NCI-H82 treated with DMSO at 0.1 percent for 48 hours (cell line): ENCODE results near the gene PRR15.

Source experiments
- DNase-seq: peaks from one replicate; lab custom pipeline; 2025; ENCODE audit not compliant: unreplicated experiment; lab: John Stamatoyannopoulos, UW

The PRR15 gene

DNA sequence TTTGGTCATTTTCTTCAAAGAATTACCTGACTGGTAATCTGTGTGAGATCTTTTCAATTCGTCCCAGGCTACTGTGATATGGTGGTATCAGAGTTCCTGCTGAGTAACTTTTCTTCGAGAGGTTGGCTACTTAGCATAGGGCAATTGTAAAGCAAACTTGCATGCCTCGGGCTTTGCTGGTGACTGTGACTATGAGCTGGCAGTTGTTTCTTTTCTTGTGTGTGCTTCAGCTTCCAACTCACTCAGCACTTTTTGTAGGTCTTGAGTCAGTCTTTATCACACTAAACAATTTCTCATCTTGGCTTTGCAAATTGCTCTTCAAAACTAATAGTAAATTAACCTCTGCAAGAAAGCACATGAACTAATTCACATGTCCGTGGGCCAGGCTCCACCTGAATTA lies 44.3 kb downstream of the PRR15 start:
- no peak for DNase-seq

DNA sequence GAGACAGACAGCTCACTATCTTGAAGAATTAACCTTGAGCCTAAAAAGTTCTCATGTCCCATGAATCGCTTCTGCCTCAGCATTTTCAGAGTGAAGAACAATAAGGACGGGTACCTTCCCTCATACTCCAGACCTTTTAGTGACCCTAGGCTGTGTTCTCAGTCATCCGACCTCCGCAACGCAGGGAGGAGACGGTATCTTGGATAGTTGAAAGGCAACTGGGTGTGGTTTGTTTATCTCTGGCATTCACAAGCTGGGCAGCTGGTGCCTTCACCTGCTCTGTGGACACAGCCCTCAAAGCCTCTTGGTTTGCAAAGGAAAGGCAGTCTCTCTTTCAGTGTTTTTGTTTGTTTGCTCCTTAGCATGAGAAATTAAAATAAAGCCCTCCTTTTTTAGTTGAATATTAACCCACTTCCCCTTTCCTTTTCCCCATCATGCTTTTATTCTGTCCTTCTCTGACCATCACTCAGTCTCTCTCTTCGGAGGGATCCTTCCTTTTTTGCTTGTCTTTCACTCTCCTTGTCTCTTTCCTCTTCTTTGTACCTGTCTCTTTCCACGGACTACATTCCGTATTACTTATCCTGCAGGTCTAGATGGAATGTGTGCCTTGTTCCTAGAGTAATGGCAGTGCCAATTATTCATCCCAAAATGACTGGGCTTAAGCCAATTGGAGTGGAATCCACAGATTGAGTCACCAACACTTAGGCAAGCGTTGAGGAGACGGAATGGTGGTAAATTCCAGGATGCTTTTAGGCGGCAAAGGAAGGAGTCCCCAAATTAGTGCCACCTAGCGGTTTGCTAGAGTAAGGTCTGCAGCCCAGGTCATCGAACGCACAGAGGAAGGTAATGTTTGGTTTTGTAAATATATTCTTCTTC lies 45.8 kb downstream of the PRR15 start:
- no peak for DNase-seq

GRCh38 chr7:29610086-29610485 lies 46.5 kb downstream of the PRR15 start:
- no peak for DNase-seq

GRCh38 chr7:29611941-29612544 lies 48.4 kb downstream of the PRR15 start:
- no peak for DNase-seq

GRCh38 chr7:29612596-29612995 lies 49.0 kb downstream of the PRR15 start:
- DNase-seq, result no peak

DNA sequence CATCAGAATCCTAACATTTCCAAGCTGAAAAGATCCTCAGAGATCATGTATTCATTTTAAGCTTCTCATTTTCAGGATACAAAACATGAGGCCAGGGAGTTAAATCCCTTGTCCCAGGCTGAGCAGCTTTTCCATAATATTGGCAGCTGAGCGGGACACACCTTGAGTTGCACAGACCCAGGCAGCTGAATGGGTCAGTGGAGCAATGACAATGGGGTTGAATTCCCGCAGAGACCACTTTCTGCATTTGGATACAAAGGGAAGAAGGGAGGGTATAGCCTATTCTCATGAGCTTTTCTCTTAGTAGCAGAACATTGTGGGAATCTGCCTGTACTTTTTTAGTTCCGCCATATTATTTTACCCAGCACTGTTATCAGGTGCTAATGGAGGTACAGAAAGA lies 49.5 kb downstream of the PRR15 start:
- no peak for DNase-seq

GRCh38 chr7:29614229-29614628 lies 50.6 kb downstream of the PRR15 start:
- no peak for DNase-seq
